ENCODE measurements around the gene APOBEC3B. TPM values are rescaled to one million over a fixed set of nuclear protein-coding genes. Genes with fewer than 3 reads are reported as not detected.

APOBEC3B gene
- total and polyA plus RNA-seq, 2 donors (not counting 3 experiments of a cell fraction or from before 2014, with no cell fraction given) = 10.3 to 19.9 TPM

GRCh38 chr22:38964306-38964705, 17.8 kb upstream of the APOBEC3B start:
- no peak overlapping the region for H2AFZ ChIP-seq (ENCODE audit: low read depth, low read length)
- ChIA-PET POLR2A (no interaction called here), CTCF (no interaction called here)
- BruUV-seq (replicated peaks) = no TSS peak
- no peak overlapping the region for H3K4me2 ChIP-seq (ENCODE audit: insufficient read depth, low read length)
- H4K20me1 ChIP-seq (replicated peaks; ENCODE audit: control insufficient read depth, extremely low read depth, insufficient read depth, low read length) = no peaks in the 10 kb centered on the region
- H3K9ac ChIP-seq (replicated peaks; ENCODE audit: extremely low read depth, insufficient read depth, low read length) = no peak overlapping the region
- peaks cover 0 to 3% of the 10 kb centered on the region in 2 experiments for H3K27me3 ChIP-seq (ENCODE audit: control insufficient read depth in 2 of 2, insufficient read depth in 2 of 2, low read length in 2 of 2)
- H3K79me2 ChIP-seq (ENCODE audit: control insufficient read depth, insufficient read depth, low read length) = no peaks in the 10 kb centered on the region
- H3K4me3 ChIP-seq (replicated peaks in 1 of 3; ENCODE audit: insufficient read depth in 1 of 3, low read depth in 1 of 3, low read length in 3 of 3) = no peak overlapping the region
- H3K36me3 ChIP-seq (ENCODE audit: control insufficient read depth in 2 of 2, extremely low read depth in 1 of 2, insufficient read depth in 2 of 2, low read length in 2 of 2) = no peaks in the 10 kb centered on the region
- FAIRE-seq = no peak
- dilution Hi-C loops (cut with MboI; ENCODE audit: extremely low pct_ligation_motif_present, low sequenced_read_pairs) (no loop called here), intact Hi-C loops (cut with micrococcal nuclease) (no loop called here)
- DNase-seq (ENCODE audit: low read depth, low spot score) = no peak
- no peaks in the 10 kb centered on the region for H3K9me1 ChIP-seq (replicated peaks; ENCODE audit: control insufficient read depth, extremely low read depth, insufficient read depth, low read length)
- H3K9me3 ChIP-seq (replicated peaks; ENCODE audit: control insufficient read depth, insufficient read depth, low read length) = no peaks in the 10 kb centered on the region
- H3K4me1 ChIP-seq (ENCODE audit: control insufficient read depth, extremely low read depth, insufficient read depth, low read length) = no peaks in the 10 kb centered on the region
- TF ChIP-seq GATA2 (IDR thresholded peaks at IDR 0.05; ENCODE audit: insufficient read depth, insufficient read length, low read depth, low read length) (no peak), POLR2A (IDR thresholded peaks at IDR 0.05; ENCODE audit: low read depth, low read length) (no peak), FOS (IDR thresholded peaks at IDR 0.05; ENCODE audit: borderline replicate concordance, insufficient read depth, low read length) (no peak), EZH2 (IDR thresholded peaks at IDR 0.05; ENCODE audit: borderline replicate concordance, low read depth, low read length, severe bottlenecking) (no peak), MYC (IDR thresholded peaks at IDR 0.05; ENCODE audit: low read depth, low read length) (no peak), POLR2AphosphoS5 (IDR thresholded peaks at IDR 0.05; ENCODE audit: insufficient read depth, low read depth, low read length) (no peak), MAX (IDR thresholded peaks at IDR 0.05; ENCODE audit: insufficient read depth, insufficient read length) (no peak), CTCF (IDR thresholded peaks at IDR 0.05; ENCODE audit: extremely low read depth in 1 of 2, insufficient read depth in 1 of 2, low read depth in 1 of 2, low read length in 2 of 2) (no peak), JUN (IDR thresholded peaks at IDR 0.05; ENCODE audit: borderline replicate concordance, insufficient read depth, insufficient read length, low read depth) (no peak)
- H3K27ac ChIP-seq (ENCODE audit: insufficient read depth, low read depth, low read length) = no peak overlapping the region
